B cell (primary cell): ENCODE data around the gene KCNIP1. TPM values are rescaled to one million over a fixed set of nuclear protein-coding genes. Genes with fewer than 3 reads are reported as not detected.

Experiments used
- ATAC-seq: fragments of 200-7000 bp; cut with Tn5 transposase; one replicate; pipeline ENCODE4 v1.10.0; 2021; ENCODE audit warnings: low read depth, mild to moderate bottlenecking, moderate number of reproducible peaks, moderate library complexity
- CTCF ChIA-PET: fragments of 350-600 bp; sonication (Branson Sonifier 250); formaldehyde crosslinking; loops from one replicate; lab custom pipeline; 2021; ENCODE audit warnings: antibody characterized with exemption, inconsistent platforms; lab: Charles Lee
- POLR2A ChIA-PET: fragments of 350-600 bp; sonication (Branson Sonifier 250); formaldehyde crosslinking; loops from one replicate; lab custom pipeline; 2021; ENCODE audit warnings: antibody characterized with exemption; lab: Charles Lee
- DNase-seq: peaks from one replicate; pipeline ENCODE4 v3.0.0; 2013
- H2AFZ ChIP-seq: 2 replicates; pipeline ENCODE4 v1.6.1; 2012; ENCODE audit warnings: mild to moderate bottlenecking, low read depth, low read length; ENCODE audit not compliant: insufficient read depth, poor library complexity, severe bottlenecking
- H3K27ac ChIP-seq, 2 donors: 1 replicate in 1 of 2; 2 replicates in 1 of 2; pipeline ENCODE4 v1.5.1; 2012 to 2013; ENCODE audit warnings: low read length in 2 of 2, mild to moderate bottlenecking in 2 of 2, moderate library complexity in 1 of 2
- H3K27me3 ChIP-seq, 4 experiments: fragments of 200-600 bp in 1 of 4; sonication (generic) in 1 of 4; replicated peaks in 1 of 4; 1 replicate in 2 of 4; 2 replicates in 2 of 4; pipeline versions ENCODE4 v1.6.1 to v1.7.0; 2013 to 2016; ENCODE audit warnings: low read length in 3 of 4, mild to moderate bottlenecking in 2 of 4, mixed read lengths in 1 of 4, moderate library complexity in 1 of 4; ENCODE audit not compliant: insufficient read depth in 4 of 4, control insufficient read depth in 3 of 4; ENCODE audit errors: control extremely low read depth in 1 of 4
- H3K36me3 ChIP-seq, 2 experiments: replicated peaks in 1 of 2; 1 replicate in 1 of 2; 2 replicates in 1 of 2; pipeline versions ENCODE4 v1.6.1 to v1.7.1; 2013; ENCODE audit warnings: low read length in 1 of 2; ENCODE audit not compliant: insufficient read depth in 2 of 2, control insufficient read depth in 1 of 2; ENCODE audit errors: control extremely low read depth in 1 of 2, extremely low read depth in 1 of 2
- H3K4me1 ChIP-seq, 2 donors: fragments of 200-600 bp in 1 of 2; sonication (generic) in 1 of 2; 1 replicate in 1 of 2; 2 replicates in 1 of 2; pipeline versions ENCODE4 v1.5.1 to v1.6.1; 2013 to 2017; ENCODE audit warnings: low read length in 2 of 2; ENCODE audit not compliant: control insufficient read depth in 2 of 2, insufficient read depth in 2 of 2
- H3K4me2 ChIP-seq: replicated peaks from 2 replicates; pipeline ENCODE3; 2012; ENCODE audit warnings: mild to moderate bottlenecking, low read depth, low read length; ENCODE audit not compliant: poor library complexity, severe bottlenecking
- H3K4me3 ChIP-seq, 5 experiments: fragments of 200-600 bp in 1 of 5; sonication (generic) in 1 of 5; 1 replicate in 3 of 5; 2 replicates in 2 of 5; pipeline versions ENCODE4 v1.5.1 to v1.7.0; 2011 to 2016; ENCODE audit warnings: low read length in 4 of 5, mild to moderate bottlenecking in 4 of 5, low read depth in 2 of 5, control low read depth in 1 of 5, moderate library complexity in 1 of 5; ENCODE audit not compliant: insufficient read depth in 1 of 5; ENCODE audit errors: control extremely low read depth in 1 of 5, extremely low read depth in 1 of 5
- H3K79me2 ChIP-seq: fragments of 200-600 bp; sonication (generic); one replicate; pipeline ENCODE4 v1.6.0; 2016; ENCODE audit warnings: low read length; ENCODE audit not compliant: control insufficient read depth, insufficient read depth
- H3K9ac ChIP-seq: fragments of 200-600 bp; sonication (generic); 2 replicates; pipeline ENCODE4 v1.6.1; 2017; ENCODE audit warnings: mild to moderate bottlenecking, low read length, moderate library complexity
- H3K9me3 ChIP-seq, 3 donors: one replicate each; pipeline versions ENCODE4 v1.6.1 to v1.7.1; 2013; ENCODE audit warnings: low read length in 2 of 3; ENCODE audit not compliant: control insufficient read depth in 2 of 3, insufficient read depth in 1 of 3; ENCODE audit errors: control extremely low read depth in 1 of 3
- H4K20me1 ChIP-seq: 2 replicates; pipeline ENCODE4 v1.6.0; 2012; ENCODE audit warnings: mild to moderate bottlenecking, low read length; ENCODE audit not compliant: insufficient read depth, control insufficient read depth, poor library complexity, severe bottlenecking
- H3K27ac Mint-ChIP-seq: one replicate; pipeline ENCODE4 v1.8.0; 2021; ENCODE audit warnings: mixed read lengths
- H3K27me3 Mint-ChIP-seq: one replicate; pipeline ENCODE4 v1.8.0; 2021; ENCODE audit warnings: mixed read lengths
- H3K4me1 Mint-ChIP-seq: one replicate; pipeline ENCODE4 v1.8.0; 2021; ENCODE audit warnings: mixed read lengths
- H3K4me3 Mint-ChIP-seq: one replicate; pipeline ENCODE4 v1.8.0; 2021; ENCODE audit warnings: mixed read lengths
- H3K9me3 Mint-ChIP-seq: one replicate; pipeline ENCODE4 v1.8.0; 2022; ENCODE audit warnings: mixed read lengths; ENCODE audit not compliant: insufficient read depth
- EZH2 ChIP-seq: IDR thresholded peaks from 2 replicates; pipeline ENCODE4 v1.6.1; 2012; ENCODE audit warnings: borderline replicate concordance, low read depth, mild to moderate bottlenecking, moderate library complexity, low read length; ENCODE audit not compliant: insufficient read depth, poor library complexity, severe bottlenecking
- WGBS: methylation state at CpG from one replicate; pipeline ENCODE4 v1.1.5; 2013; ENCODE audit warnings: missing lambda C conversion rate; ENCODE audit not compliant: insufficient coverage; 5-methylcytosine and 5-hydroxymethylcytosine counted together
- intact Hi-C: fragments of 100-400 bp; cut with micrococcal nuclease; formaldehyde crosslinking; loops from one replicate; pipeline ENCODE4 v1.10.0; 2022
- polyA plus RNA-seq: library from polyadenylated mRNA; depleted of rRNA; stranded (reverse); fragments of >200 nt; gene quantifications from 2 replicates; pipeline ENCODE4 v1.2.3, GENCODE V29; 2012
- total RNA-seq, 2 donors: library from RNA; stranded (reverse); fragments of 120-200 nt in 1 of 2; gene quantifications; 1 replicate in 1 of 2; 2 replicates in 1 of 2; pipeline versions ENCODE4 v1.2.3 to v1.2.4, GENCODE V29; 2013 to 2022
- TF ChIP-seq, protein P1 (sequence below): fragments of 200-600 bp; IDR thresholded peaks from one replicate; pipeline ENCODE4 v1.8.0; 2022; ENCODE audit warnings: antibody characterized with exemption, mild to moderate bottlenecking

The KCNIP1 gene
- total and polyA plus RNA-seq, 2 donors (not counting 1 experiment from before 2014, with no cell fraction given): not detected

DNA sequence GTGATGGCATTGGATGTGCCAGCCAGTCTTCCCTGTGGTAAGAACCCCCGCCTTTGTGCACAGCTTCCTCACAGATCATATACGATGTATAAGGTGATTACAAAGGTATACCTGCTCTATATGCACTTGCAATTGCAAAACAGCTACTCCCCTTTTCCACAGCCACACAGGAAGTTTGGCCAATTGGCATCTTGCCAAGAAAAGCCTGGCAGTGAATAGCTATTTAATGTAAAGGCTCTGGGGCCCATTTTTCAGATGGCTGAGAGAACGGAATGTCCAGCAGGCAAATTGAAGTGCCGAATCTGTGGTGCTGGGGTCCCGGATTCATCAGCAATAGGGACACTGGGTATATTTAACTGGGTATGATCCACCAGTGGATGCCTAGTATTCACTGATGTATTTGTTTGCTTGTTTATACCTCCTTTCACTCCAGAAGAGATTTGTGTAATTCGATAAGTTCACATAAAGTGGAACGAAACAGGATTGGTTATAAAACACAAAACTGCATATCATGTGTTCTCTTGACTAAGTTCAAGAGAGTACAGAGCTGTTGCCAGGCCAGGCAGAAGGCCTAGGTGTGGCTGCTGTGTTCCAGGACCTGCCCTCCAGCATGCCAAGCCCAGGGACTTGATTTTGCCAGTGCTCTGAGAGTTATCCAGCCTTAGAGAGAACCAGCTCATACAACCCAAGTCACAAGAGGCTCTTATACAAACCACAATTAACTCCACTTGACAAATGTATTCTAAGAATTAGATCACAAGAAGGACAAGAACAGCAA, 252.0 kb downstream of the KCNIP1 start:
- H3K27me3 Mint-ChIP-seq: peaks cover 12% of the 10 kb centered on the region
- H3K4me2 ChIP-seq: no peak overlapping the region
- no peaks in the 10 kb centered on the region for H3K79me2 ChIP-seq
- no peaks in the 10 kb centered on the region for H3K36me3 ChIP-seq
- H3K27ac ChIP-seq: no peak overlapping the region
- H3K9me3 Mint-ChIP-seq: no peaks in the 10 kb centered on the region
- no peaks in the 10 kb centered on the region for H3K4me1 Mint-ChIP-seq
- H3K27ac Mint-ChIP-seq: no peak overlapping the region
- H3K4me3 Mint-ChIP-seq: no peak overlapping the region
- H3K9ac ChIP-seq: no peak overlapping the region
- intact Hi-C loops: no loop called here
- H3K4me3 ChIP-seq: no peak overlapping the region
- ChIA-PET CTCF (no interaction called here), POLR2A (no interaction called here)
- DNase-seq: no peak
- H4K20me1 ChIP-seq: no peaks in the 10 kb centered on the region
- TF ChIP-seq EZH2: no peak
- TF ChIP-seq, protein P1, sequence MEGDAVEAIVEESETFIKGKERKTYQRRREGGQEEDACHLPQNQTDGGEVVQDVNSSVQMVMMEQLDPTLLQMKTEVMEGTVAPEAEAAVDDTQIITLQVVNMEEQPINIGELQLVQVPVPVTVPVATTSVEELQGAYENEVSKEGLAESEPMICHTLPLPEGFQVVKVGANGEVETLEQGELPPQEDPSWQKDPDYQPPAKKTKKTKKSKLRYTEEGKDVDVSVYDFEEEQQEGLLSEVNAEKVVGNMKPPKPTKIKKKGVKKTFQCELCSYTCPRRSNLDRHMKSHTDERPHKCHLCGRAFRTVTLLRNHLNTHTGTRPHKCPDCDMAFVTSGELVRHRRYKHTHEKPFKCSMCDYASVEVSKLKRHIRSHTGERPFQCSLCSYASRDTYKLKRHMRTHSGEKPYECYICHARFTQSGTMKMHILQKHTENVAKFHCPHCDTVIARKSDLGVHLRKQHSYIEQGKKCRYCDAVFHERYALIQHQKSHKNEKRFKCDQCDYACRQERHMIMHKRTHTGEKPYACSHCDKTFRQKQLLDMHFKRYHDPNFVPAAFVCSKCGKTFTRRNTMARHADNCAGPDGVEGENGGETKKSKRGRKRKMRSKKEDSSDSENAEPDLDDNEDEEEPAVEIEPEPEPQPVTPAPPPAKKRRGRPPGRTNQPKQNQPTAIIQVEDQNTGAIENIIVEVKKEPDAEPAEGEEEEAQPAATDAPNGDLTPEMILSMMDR: no peak
- H3K27me3 ChIP-seq: peaks cover 0 to 6% (median 0%) of the 10 kb centered on the region in 4 experiments
- no peaks in the 10 kb centered on the region for H3K4me1 ChIP-seq
- peaks cover 0 to 5% (median 0%) of the 10 kb centered on the region in 3 donors for H3K9me3 ChIP-seq
- ATAC-seq: no peak
- WGBS: 96% methylated on average over 4 of the region's 7 CpGs
- no peak overlapping the region for H2AFZ ChIP-seq

DNA sequence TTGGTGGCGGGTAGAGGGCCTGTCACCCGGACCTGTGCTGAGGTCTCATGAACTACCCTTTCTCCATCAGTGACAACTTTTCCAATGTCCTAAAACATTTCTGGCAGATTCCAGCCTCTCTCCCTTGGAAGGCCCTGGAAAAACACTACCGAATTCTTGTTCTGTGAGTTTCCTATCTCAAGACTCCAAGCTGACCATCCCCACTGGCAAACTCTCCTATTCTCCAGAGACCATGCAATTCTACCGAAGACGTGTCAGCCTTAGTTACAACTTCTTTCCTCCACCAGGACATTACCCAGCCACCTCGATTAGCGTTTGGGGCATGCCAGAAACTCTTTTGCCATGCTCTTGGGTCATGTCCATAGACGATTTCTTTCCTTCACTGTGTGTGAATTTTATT, 252.9 kb downstream of the KCNIP1 start:
- no peak for DNase-seq
- H3K36me3 ChIP-seq: no peaks in the 10 kb centered on the region

More for the DNA sequence above, 252.9 kb downstream of the KCNIP1 start:
- Histone ChIP-seq H4K20me1 (no peaks in the 10 kb centered on the region), H3K4me2 (no peak overlapping the region), H3K4me1 (no peaks in the 10 kb centered on the region), H3K9ac (no peak overlapping the region), H3K79me2 (no peaks in the 10 kb centered on the region), H3K27me3 (peaks cover 0 to 7% (median 0%) of the 10 kb centered on the region in 4 experiments), H3K9me3 (peaks cover 0 to 5% (median 0%) of the 10 kb centered on the region in 3 donors), H3K27ac (no peak overlapping the region), H2AFZ (no peak overlapping the region), H3K4me3 (no peak overlapping the region)
- Mint-ChIP-seq H3K4me1 (no peaks in the 10 kb centered on the region), H3K9me3 (no peaks in the 10 kb centered on the region), H3K27ac (no peak overlapping the region), H3K4me3 (no peak overlapping the region), H3K27me3 (peaks cover 16% of the 10 kb centered on the region)
- CTCF ChIA-PET: no interaction called here
- POLR2A ChIA-PET: no interaction called here
- 89% methylated on average over 4 of the region's 8 CpGs for WGBS
- TF ChIP-seq, protein P1: no peak
- no peak for TF ChIP-seq EZH2
- intact Hi-C loops: no loop called here
- no peak for ATAC-seq
